Common myeloid progenitor, CD34-positive (primary cell): ENCODE data around the gene GNG10.

Experiments used
- CTCF ChIA-PET: fragments of 350-600 bp; sonication (Branson Sonifier 250); formaldehyde crosslinking; loops from one replicate; lab custom pipeline; 2021; ENCODE audit warnings: antibody characterized with exemption; lab: Charles Lee
- POLR2A ChIA-PET: fragments of 350-600 bp; sonication (Branson Sonifier 250); formaldehyde crosslinking; loops from one replicate; lab custom pipeline; 2021; ENCODE audit warnings: antibody characterized with exemption; lab: Charles Lee
- DNase-seq, 3 donors: peaks; one replicate each; pipeline versions ENCODE4 v3.0.0 to v3.0.0-alpha.2; 2013
- H3K27ac ChIP-seq, 2 experiments: 1 replicate in 1 of 2; 2 replicates in 1 of 2; pipeline ENCODE4 v1.7.0; 2013; ENCODE audit warnings: inconsistent platforms in 2 of 2, low read length in 2 of 2, mild to moderate bottlenecking in 2 of 2, low read depth in 1 of 2, moderate library complexity in 1 of 2; ENCODE audit not compliant: severe bottlenecking in 2 of 2, insufficient read depth in 1 of 2, poor library complexity in 1 of 2
- H3K27me3 ChIP-seq, 5 experiments: replicated peaks in 2 of 5; 1 replicate in 3 of 5; 2 replicates in 2 of 5; pipeline versions ENCODE4 v1.6.1 to v1.7.0; 2013; ENCODE audit warnings: low read length in 4 of 5, mild to moderate bottlenecking in 2 of 5, moderate library complexity in 2 of 5, inconsistent platforms in 1 of 5; ENCODE audit not compliant: insufficient read depth in 5 of 5, control insufficient read depth in 4 of 5
- H3K36me3 ChIP-seq, 4 experiments: 1 replicate in 2 of 4; 2 replicates in 2 of 4; pipeline versions ENCODE4 v1.6.1 to v1.7.0; 2013; ENCODE audit warnings: low read length in 3 of 4, control low read depth in 1 of 4, mild to moderate bottlenecking in 1 of 4; ENCODE audit not compliant: control insufficient read depth in 4 of 4, insufficient read depth in 4 of 4
- H3K4me1 ChIP-seq, 4 experiments: 1 replicate in 3 of 4; 2 replicates in 1 of 4; pipeline versions ENCODE4 v1.6.1 to v1.7.1; 2013; ENCODE audit warnings: low read length in 3 of 4, mild to moderate bottlenecking in 3 of 4, control low read depth in 1 of 4, inconsistent platforms in 1 of 4, moderate library complexity in 1 of 4; ENCODE audit not compliant: control insufficient read depth in 4 of 4, insufficient read depth in 4 of 4; ENCODE audit errors: control extremely low read depth in 1 of 4
- H3K4me3 ChIP-seq, 7 experiments: 1 replicate in 4 of 7; 2 replicates in 3 of 7; pipeline versions ENCODE4 v1.5.1 to v1.7.0; 2013; ENCODE audit warnings: mild to moderate bottlenecking in 7 of 7, low read length in 6 of 7, moderate library complexity in 6 of 7, inconsistent platforms in 2 of 7, low read depth in 2 of 7, control low read depth in 1 of 7; ENCODE audit not compliant: insufficient read depth in 4 of 7, control insufficient read depth in 1 of 7; ENCODE audit errors: extremely low read depth in 1 of 7
- H3K9me3 ChIP-seq, 5 experiments: 1 replicate in 4 of 5; 2 replicates in 1 of 5; pipeline versions ENCODE4 v1.6.1 to v1.7.1; 2013; ENCODE audit warnings: low read length in 4 of 5, mild to moderate bottlenecking in 2 of 5, inconsistent platforms in 1 of 5, low read depth in 1 of 5, moderate library complexity in 1 of 5; ENCODE audit not compliant: control insufficient read depth in 4 of 5, insufficient read depth in 2 of 5; ENCODE audit errors: control extremely low read depth in 1 of 5
- WGBS: methylation state at CpG from one replicate; pipeline ENCODE4 v1.1.5; 2013; ENCODE audit not compliant: insufficient coverage; 5-methylcytosine and 5-hydroxymethylcytosine counted together

Gene GNG10

GRCh38 chr9:111648066-111648465, 13.3 kb upstream of the GNG10 start:
- Histone ChIP-seq H3K27me3 (no peaks in the 10 kb centered on the region), H3K36me3 (peaks cover 0 to 38% (median 17%) of the 10 kb centered on the region in 4 experiments), H3K9me3 (no peaks in the 10 kb centered on the region), H3K27ac (no peak overlapping the region), H3K4me3 (no peak overlapping the region), H3K4me1 (no peaks in the 10 kb centered on the region)
- WGBS: 94% methylated on average over 2 of the region's 4 CpGs
- ChIA-PET CTCF (interaction anchor here (1.3 kb wide), 1 partner anchor 50 kb away, joined by 3 read pairs; no protein-coding TSS in a partner anchor), POLR2A (no interaction called here)
- no peak for DNase-seq

GRCh38 chr9:111649016-111649415, 12.4 kb upstream of the GNG10 start:
- 100% methylated on average over 2 of the region's 4 CpGs for WGBS
- Histone ChIP-seq H3K9me3 (no peaks in the 10 kb centered on the region), H3K4me3 (no peak overlapping the region), H3K4me1 (no peaks in the 10 kb centered on the region), H3K27me3 (no peaks in the 10 kb centered on the region), H3K27ac (no peak overlapping the region), H3K36me3 (peaks cover 0 to 33% (median 18%) of the 10 kb centered on the region in 4 experiments)
- POLR2A ChIA-PET: no interaction called here
- no peak for DNase-seq
- CTCF ChIA-PET: interaction anchor here (1.3 kb wide), 1 partner anchor 51 kb away, joined by 3 read pairs; no protein-coding TSS in a partner anchor

- 94% methylated on average over 5 of the region's 6 CpGs for WGBS
- peaks cover 0 to 12% (median 7%) of the 10 kb centered on the region in 4 experiments for H3K36me3 ChIP-seq
- no peak overlapping the region for H3K4me3 ChIP-seq
- H3K27me3 ChIP-seq: no peaks in the 10 kb centered on the region
- no peak for DNase-seq
- ChIA-PET CTCF (no interaction called here), POLR2A (no interaction called here)
- H3K27ac ChIP-seq: no peak overlapping the region
- H3K4me1 ChIP-seq: peaks cover 4 to 5% (median 5%) of the 10 kb centered on the region in 4 experiments
- H3K9me3 ChIP-seq: no peaks in the 10 kb centered on the region
These were observed 4.4 kb upstream of the GNG10 start for GRCh38 chr9:111657051-111657450.

GRCh38 chr9:111658943-111659342, 2.5 kb upstream of the GNG10 start:
- Histone ChIP-seq H3K36me3 (peaks cover 0 to 8% (median 6%) of the 10 kb centered on the region in 4 experiments), H3K27me3 (no peaks in the 10 kb centered on the region), H3K27ac (no peak overlapping the region), H3K4me1 (peaks cover 10 to 21% (median 20%) of the 10 kb centered on the region in 4 experiments), H3K9me3 (no peaks in the 10 kb centered on the region), H3K4me3 (no peak overlapping the region)
- no peak for DNase-seq
- WGBS: 85% methylated on average over 7 of the region's 8 CpGs
- ChIA-PET CTCF (no interaction called here), POLR2A (no interaction called here)

- 100% methylated on average over 1 of the region's 3 CpGs for WGBS
- peaks cover 0 to 8% (median 6%) of the 10 kb centered on the region in 4 experiments for H3K36me3 ChIP-seq
- no peaks in the 10 kb centered on the region for H3K27me3 ChIP-seq
- ChIA-PET POLR2A (no interaction called here), CTCF (no interaction called here)
- H3K4me3 ChIP-seq: no peak overlapping the region
- peak in 2 of 3 donors; percentile 5 to 7 for DNase-seq
- peaks cover 10 to 21% (median 20%) of the 10 kb centered on the region in 4 experiments for H3K4me1 ChIP-seq
- no peak overlapping the region for H3K27ac ChIP-seq
- no peaks in the 10 kb centered on the region for H3K9me3 ChIP-seq
These were observed 1.7 kb upstream of the GNG10 start for GRCh38 chr9:111659691-111660090.

- 0% methylated on average over 42 of the region's 57 CpGs for WGBS
- Histone ChIP-seq H3K4me1 (peaks cover 10 to 21% (median 20%) of the 10 kb centered on the region in 4 experiments), H3K9me3 (no peaks in the 10 kb centered on the region), H3K36me3 (peaks cover 3 to 17% (median 7%) of the 10 kb centered on the region in 4 experiments), H3K27me3 (no peaks in the 10 kb centered on the region), H3K4me3 (peak overlapping the region; percentile 69 to 94 (median 85)), H3K27ac (peak overlapping the region in 1 of 2 experiments; percentile 68)
- POLR2A ChIA-PET: interaction anchor here (1.8 kb wide), 1 partner anchor 31 kb away, joined by 10 read pairs; the partner anchor contains the start of gene DNAJC25
- peak; percentile 13 to 65 (median 40) for DNase-seq
- CTCF ChIA-PET: interaction anchor here (1.1 to 1.2 kb wide), 2 partner anchors 29 to 46 kb away, joined by 3 to 4 read pairs; no protein-coding TSS in a partner anchor
These were observed 557 bp downstream of the GNG10 start for GRCh38 chr9:111661802-111662521.
